T-helper 22 cell (primary cell): ENCODE results near the gene GNAQ.
"Not testable (repeated sequence)": the region's sequence is repeated elsewhere in the genome, so short reads cannot be mapped to it uniquely, and the experiment has no call there.

ENCODE experiments used
- DNase-seq: peaks from one replicate; pipeline ENCODE4 v3.0.0-alpha.2; 2020; ENCODE audit warnings: low read depth

Gene GNAQ

DNA sequence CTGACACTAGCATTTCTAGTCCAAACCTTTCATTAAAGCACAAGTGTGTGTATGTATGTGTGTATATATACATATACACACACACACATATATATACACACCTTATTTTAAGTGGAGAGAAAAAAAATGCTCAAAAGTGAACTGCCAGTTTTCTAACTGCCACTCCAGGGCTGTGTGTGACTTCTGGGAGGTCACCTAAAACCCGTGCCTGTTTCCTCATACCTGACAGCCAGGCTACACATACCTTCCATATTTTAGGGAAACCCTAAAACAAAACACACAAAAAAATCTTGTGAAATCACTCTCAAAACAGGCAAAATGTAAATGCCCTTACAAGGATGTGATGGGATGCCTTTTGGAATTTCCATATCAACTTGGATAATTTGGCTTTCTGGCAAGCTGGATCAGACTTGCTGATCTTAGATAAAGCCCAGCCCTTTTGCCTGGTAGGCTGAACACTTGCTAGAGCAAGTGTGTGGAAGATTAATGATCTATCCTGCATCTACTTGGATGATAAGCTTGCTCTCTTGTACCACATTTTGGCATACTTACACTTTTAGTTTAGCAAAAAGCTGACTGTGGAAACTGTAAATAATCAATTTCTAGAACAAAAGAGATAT is 127.8 kb downstream of the GNAQ start:
- no peak for DNase-seq

DNA sequence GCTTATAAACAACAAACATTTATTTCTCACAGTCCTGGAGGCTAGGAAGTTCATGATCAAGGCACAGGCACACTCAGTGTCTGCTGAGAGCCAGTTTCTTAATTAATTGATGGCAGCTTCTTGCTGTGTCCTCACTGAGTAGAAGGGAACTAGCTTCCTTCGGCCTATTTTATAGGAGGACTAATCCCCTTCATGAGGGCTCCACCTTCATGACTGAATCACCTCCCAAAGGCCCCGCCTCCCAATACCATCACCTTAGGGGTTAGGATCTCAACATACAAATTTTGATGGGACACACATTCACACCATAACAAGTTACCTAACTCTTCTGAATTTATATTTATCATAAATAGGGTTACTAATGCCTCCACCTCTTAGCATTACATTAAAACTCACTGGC is 129.8 kb downstream of the GNAQ start:
- DNase-seq: no peak

DNA sequence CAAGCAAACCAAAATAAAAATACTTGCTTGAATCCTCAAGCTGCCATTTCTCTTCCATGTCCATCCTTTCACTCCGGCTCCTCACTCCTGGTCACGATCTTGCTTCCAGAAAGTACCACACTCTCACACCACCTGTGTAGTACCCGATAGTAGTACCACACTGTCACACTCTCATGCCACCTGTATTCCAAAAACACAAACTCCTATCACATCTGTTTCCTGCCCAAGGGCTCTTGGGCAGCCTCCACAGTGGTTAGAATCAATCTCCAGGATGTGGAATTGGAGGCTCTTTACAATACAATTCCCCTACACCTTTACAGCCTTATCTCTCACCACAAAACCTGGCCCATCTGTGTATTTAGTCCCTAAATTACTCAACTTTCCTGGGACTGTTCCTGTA is 130.6 kb downstream of the GNAQ start:
- no peak for DNase-seq

DNA sequence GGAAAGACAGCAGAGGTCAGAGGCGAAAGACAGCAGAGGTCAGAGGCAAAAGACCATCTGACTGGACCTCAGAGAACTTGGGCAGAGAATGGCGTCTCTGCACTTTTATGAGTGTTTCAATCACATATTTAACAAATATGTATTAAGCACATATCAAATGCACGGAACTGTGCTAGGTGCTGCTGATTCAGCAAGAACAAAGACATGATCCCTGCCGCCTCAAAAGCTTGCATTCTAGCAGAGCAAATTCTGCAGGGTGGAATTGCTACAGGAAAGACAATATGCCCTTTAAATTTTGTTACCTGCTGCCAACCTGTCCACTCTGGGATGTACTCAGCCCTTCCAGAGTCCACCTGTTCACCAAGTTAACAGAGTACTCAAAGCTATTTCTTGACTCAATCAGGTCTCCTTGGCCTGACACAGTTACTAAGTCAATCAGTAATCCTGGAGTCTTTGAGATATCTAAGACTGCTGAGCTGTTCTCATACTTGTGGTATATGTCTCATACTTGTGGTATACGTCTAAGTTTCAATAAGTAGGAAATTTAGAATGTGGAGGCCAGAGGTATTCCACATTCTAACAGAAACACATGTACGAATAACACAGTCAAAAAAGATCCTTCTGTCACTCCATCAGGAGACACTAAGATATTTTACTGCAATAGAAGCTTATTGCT is 131.8 kb downstream of the GNAQ start:
- DNase-seq: no peak

DNA sequence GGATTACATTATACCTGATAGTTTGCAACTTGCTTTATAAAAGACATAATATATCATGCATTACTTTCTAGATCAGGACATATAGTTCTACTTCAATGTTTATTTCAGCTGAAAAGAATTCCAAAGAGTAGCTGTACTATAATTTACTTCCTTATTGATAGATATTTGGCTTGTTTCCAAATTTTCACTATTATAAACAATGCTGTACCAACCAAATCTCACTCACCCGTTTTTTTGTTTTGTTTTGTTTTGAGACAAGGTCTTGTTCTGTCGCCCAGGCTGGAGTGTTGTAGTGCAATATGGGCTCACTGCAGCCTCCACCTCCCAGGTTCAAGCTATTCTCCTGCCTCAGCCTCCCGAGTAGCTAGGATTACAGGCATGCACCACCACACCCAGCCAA is 132.7 kb downstream of the GNAQ start:
- DNase-seq: no peak

DNA sequence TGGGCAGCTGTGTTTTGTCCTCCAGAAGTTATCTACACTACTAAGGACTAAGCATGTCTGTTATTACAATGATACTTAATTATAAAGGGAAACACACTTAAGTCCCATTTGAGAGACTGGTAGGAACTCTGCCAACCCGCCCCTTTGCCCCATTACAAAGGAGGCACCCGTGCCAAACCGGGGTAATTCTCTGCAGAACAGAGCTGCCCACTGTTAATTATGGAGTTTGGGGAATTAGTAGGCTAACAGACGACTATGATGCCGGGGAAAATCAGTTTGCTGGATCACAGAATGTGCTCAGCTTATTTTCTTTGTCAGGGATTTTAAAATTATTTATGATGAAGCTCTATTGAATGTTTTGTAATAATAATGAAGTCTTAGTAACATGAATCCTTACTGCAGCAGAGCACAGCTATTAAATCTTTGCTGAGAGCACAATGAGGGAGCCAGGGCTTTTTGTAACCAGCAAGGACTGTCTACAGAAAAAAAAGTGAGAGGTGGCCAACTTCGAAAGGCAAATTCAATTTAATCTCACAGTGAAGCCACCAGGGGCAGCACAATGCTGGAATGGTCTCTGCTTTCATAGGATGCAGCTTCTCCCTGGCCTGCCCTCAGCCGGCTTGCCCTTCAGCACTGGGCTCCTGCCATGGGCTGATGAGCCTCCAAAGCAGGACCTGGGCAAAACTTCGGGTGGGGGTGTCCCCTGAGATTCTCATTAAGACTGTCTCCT is 134.5 kb downstream of the GNAQ start:
- no peak for DNase-seq

DNA sequence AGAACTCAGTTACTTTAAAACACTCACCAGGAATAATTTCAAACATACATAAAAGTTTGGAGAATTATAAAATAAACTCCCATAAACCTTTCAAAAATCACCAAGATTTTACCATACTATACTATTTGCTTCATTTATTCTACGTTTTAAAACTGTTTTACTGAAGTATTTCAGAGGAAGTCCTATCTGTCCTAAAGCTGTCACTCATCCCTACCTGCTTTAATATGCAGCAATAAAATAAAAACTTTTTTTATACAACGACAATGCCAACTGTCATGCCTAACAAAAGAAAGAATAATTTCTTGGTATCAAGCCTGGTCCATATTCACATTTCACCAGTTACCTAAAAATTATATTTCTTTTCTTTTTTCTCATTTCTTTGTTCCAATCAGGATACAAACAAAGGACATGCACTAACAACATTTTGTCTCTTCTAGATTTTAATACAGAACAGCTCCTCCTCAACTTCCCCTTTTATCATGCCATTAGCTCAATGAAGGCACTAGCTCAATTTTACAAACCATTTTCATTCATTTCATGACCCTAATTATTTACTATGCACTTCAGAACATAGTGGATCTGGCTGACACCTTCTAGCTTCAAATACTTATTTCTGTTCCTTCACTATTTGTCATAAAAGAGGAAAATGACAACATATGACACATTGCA is 135.2 kb downstream of the GNAQ start:
- no peak for DNase-seq

DNA sequence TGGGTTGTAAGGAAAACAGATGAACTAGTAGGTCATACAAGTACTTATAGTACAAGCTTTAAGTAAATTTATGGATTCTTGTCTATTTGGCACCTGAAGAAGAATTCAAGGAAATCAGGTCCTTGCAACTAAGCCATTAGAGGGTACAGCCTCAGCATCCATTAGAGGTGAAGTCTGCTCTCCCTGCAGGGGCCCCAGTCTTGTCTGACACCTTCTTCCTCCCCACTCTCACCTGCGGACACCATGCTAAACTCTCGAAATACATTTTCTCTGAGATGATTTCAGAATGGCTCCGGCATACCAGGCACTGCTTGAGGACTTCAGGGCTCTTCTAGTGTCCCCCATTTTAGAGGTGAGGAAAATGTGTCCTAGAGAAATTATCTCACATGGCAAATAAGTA is 137.9 kb downstream of the GNAQ start:
- DNase-seq: no peak

DNA sequence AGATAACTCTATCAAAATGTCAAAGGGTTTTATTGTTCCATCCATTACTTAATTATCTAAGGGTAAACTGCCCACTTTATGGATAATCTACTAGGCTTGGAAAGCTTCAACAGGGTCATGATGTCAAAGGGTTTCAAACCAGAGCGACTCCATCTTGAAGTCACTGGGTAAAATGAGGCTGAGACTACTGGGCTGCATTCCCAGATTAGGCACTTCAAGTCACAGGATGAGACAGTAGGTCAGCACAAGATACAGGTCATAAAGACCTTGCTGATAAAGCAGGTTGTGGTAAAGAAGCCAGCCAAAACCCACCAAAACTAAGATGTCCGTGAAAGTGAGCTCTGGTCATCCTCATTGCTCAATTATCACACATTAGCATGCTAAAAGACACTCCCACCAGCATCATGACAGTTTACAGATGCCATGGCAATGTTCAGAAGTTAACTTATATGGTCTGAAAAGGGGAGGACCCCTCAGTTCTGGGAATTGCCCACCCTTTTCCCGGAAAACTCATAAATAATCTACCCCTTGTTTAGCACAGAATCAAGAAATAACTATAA is 138.6 kb downstream of the GNAQ start:
- DNase-seq: no peak

DNA sequence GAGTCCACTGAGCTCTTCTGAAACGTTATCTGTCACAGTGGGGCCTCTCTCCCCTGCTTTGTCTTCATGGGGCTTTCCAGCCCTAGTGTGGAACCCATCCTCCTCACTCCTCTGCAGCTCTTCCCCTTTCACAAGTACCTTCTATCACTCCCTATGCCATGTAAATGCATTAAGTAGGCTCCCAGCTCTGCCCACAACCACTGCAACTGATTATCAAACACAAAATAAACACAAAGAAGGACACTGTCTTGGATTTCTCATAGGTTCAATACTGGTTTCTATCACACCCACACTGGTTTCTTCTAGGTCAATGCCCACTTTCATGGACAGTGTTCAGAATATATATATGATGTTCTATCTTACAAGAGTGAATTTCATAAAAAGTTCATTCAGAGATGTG is 139.4 kb downstream of the GNAQ start:
- DNase-seq: no peak

DNA sequence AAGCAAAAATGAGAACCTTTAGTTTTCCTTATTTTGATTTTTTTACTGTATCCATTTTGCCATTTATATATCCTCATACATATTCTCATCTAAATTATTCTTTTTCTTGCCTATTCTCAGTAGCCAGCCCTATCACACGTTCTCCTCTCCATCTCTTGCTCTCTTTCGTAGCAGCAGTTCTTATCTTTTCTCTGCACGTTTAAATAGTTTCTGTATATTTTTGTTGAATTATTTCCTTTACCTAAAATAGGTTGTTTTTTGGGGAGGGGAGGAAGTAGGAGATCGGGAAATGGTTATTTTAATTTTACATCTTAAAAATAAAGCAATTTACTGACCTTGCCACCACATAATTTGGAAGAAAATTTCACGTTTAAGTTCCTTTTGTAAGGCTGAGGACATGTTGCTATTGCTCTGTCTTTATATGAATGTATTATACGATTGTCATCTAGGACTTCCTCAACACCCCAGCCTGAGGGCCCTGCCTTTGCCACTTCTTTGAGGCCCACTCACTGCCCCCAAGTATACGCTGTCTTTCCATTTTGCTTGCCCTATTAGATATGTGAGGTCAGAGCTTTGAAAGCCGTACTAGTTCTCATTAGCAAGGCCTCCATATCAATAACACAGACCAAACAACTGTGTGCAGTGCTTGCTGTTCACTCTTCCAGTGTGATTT is 140.3 kb downstream of the GNAQ start:
- DNase-seq: no peak

DNA sequence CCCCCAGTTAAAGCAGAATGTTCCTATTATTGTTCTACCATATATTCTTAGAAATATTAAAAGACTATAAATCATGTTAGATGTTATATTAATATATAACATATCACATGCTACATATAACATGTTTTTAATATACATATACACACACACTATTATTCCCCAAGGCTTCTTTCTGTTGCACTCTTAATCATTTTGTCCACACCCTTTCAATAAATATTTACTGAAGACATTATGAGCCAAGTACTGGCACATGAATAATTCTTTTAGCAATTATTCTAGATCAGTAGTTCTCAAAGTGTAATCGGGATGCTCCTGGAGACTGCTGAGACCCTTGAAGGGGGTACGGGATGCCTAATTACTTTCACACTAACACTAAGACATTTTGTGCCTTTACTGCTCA is 143.9 kb downstream of the GNAQ start:
- DNase-seq: no peak

DNA sequence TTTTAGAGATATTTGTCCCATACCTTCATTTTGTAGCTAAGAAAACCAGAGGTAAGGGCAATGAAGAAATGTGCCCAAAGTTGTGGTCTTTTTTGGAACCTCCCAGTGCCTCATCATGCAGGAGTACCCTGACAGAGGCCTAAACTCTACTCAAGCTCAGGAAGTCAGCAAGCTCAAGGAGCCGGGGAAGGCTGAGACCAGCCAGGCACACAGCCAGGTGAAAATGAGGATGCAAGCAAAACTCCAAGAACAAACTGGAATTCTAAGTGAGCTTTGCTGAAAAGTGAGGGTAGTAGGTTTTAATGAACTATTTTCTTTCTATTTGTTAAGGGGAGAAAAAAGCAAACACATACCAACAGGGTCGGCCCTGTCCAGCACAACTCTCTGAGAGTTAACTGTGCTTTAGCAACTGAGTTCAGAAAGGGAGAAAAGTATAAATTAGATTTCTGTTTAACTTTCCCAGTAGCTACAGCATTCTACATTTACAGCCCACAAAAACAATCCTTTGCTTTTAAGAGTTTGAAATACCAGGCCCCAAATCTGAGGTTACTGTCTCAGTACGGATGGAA is 146.4 kb downstream of the GNAQ start:
- no peak for DNase-seq

DNA sequence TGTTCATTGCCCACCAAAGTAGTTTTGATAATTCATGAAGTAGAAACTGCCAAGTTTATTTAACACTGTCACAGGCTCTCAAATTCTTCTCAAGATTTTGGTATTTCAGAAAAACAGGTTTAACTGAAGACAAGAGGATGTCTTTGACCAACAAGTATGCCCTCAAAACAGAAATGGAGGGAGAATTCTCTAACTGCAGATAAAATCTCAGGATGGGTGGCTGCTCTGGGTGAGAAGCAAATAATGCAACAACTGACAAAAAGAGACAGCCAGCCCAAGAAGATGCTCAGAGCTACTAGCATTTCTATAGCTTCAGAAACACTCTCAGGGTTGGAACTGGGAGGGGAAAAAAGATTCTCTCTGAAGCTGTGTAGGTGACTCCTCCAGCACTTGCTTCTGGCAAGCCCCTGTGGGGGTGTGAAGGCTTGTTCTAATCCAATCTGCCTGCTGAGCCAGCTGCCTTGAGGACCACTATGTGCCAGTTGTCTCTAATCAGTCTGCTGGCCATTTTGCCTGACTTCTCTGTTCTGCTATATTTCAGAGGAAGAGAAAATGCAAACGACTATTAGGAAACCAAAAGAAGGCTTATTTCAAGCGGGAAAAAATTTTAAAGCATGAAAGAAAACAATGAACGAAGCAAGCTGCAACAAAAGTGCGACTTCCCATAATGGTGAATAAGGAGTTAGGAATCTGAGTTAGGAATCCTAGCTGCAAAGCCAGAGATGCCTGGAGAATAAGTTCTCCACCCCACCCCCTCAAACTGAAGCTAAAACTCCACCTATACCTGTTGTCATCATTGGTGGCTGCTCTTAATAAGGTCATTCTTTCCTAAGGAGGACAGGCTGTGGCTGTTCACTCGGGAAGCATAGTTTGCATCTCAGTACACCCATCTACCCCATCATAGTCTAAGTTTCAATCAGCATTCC is 147.5 kb downstream of the GNAQ start:
- DNase-seq: no peak

DNA sequence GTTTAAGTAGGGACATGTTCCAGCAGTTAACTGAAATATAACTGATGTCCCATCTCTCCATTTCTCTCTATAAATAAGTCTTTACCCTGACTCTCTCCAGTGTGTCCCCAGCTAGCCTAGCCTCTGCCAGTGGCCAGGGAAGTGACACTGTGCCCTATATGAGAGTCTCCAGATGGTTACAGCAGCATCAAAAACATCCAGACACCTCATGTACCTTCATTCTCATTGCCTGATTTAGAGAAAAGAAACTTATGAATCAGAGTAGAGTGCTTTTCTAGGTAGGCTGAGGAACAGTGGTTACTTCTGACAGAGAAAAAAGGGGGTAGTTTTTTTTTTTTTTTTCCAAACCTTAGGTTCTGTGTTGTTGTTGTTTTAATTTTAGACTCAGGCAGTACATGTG is 148.5 kb downstream of the GNAQ start:
- DNase-seq: no peak

DNA sequence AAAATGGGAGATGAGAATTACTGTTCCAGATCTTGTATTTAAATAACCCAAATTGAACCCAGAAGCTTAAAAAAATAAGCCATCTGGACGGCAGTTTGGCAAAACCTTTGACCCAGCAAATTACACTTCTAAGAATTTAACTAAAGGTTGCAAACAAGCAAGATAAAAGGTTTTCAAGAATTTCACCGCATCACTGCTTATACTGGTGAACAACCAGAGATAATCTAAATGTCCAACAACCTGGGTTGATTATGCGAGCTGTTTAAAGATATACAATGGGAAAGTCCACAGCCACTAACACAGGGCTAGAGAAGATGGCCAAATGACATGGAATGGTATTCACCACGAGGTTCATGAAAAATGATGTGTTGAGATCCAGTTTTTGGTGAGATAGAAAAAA is 149.3 kb downstream of the GNAQ start:
- DNase-seq: no peak

DNA sequence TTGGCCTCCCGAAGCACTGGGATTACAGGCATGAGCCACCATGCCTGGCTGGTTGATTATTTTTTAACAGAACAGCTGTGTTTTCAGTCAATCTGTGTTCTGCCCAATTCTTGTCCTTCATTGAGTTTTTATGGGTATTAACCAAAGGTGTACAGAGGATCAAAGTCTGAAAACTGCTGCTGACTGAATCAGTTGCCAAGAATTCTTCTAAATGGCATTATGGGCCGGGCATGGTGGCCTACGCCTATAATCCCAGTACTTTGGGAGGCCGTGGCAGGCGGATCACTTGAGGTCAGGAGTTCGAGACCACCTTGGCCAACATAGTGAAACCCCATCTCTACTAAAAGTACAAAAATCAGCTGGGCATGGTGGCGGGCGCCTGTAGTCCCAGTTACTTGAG is 150.0 kb downstream of the GNAQ start:
- not testable (repeated sequence) for DNase-seq

DNA sequence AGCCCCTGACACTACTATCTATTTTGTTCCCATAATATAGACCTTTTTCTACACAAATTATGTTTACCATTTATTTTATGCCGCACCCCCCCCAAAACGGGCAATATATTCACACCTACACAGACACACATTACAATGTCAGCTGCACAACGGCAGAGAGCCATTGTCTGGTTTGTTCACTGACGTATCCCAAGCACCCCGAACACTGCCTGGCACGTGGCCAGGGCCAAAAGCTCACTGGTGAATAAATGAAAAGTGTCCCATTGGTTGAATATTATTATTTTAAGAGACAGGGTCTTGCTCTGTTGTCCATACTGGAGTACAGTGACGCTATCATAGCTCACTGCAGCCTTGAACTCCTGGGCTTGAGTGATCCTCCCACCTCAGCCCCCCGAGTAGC is 150.5 kb downstream of the GNAQ start:
- no peak for DNase-seq

DNA sequence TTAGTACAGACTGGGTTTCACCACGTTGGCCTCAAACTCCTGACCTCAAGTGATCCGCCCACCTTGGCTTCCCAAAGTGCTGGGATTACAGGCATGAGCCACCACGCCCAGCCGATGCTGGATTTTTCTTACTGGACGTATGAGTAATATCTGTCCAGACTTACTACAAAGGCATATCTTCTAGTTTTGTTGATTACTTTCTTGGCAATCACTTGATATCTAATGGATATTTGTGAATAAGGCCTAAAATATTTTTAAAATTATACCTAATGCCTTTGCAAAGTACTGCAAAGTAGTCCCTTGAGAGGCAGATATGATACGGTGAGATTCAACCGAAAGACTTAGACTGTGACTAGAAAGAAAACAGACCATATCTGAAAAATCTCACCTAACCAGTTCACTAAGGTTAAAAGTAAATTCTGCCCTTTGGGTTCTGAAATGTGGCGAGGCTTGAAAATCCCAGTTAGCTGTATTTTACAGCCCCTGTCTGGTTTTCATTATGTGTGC is 152.1 kb downstream of the GNAQ start:
- no peak for DNase-seq

DNA sequence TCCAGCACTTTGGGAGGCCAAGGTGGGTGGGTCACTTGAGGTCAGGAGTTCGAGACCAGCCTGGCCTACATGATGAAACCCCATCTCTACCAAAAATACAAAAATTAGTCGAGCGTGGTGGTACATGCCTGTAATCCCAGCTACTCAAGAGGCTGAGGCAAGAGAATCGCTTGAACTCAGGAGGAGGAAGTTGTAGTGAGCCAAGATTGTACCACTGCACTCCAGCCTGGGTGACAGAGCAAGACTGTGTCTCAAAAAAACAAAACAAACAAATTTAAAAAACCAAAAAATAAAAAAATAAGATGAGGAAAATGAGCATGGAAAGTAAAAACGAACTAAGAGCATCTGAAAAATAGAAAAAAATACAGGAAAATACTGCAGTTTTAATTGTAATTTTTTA is 152.8 kb downstream of the GNAQ start:
- DNase-seq: not testable (repeated sequence)
